Activated CD8-positive, alpha-beta memory T cell treated with anti-CD3 and anti-CD28 coated beads, Interleukin-2, amount 10 ng/mL, durations not matched to agents 7 days and 5 days (primary cell): ENCODE measurements around the gene TLE1. TPM values are rescaled to one million over a fixed set of nuclear protein-coding genes. Genes with fewer than 3 reads are reported as not detected.
"Not testable (repeated sequence)": the region's sequence is repeated elsewhere in the genome, so short reads cannot be mapped to it uniquely, and the experiment has no call there.

Source experiments
- ATAC-seq: fragments of 150-1000 bp; cut with Tn5 transposase; one replicate; pipeline ENCODE4 v1.10.0; 2021; ENCODE audit warnings: moderate library complexity
- CTCF ChIA-PET: fragments of 350-600 bp; sonication (Branson Sonifier 250); formaldehyde crosslinking; loops from one replicate; lab custom pipeline; 2021; ENCODE audit warnings: antibody characterized with exemption; lab: Charles Lee
- DNase-seq: peaks from one replicate; pipeline ENCODE4 v3.0.0-alpha.2; 2020
- H3K27ac Mint-ChIP-seq: one replicate; pipeline ENCODE4 v1.8.0; 2021; ENCODE audit warnings: mild to moderate bottlenecking, mixed read lengths
- H3K27me3 Mint-ChIP-seq: one replicate; pipeline ENCODE4 v1.8.0; 2021; ENCODE audit warnings: mixed read lengths
- H3K36me3 Mint-ChIP-seq: one replicate; pipeline ENCODE4 v1.8.0; 2021; ENCODE audit warnings: mild to moderate bottlenecking, mixed read lengths
- H3K4me1 Mint-ChIP-seq: one replicate; pipeline ENCODE4 v1.8.0; 2021; ENCODE audit warnings: mixed read lengths
- H3K4me3 Mint-ChIP-seq: one replicate; pipeline ENCODE4 v1.8.0; 2021; ENCODE audit warnings: mild to moderate bottlenecking, moderate library complexity, mixed read lengths
- H3K9me3 Mint-ChIP-seq: one replicate; pipeline ENCODE4 v1.8.0; 2022; ENCODE audit warnings: low read depth, mixed read lengths
- total RNA-seq, 2 experiments: library from RNA; stranded (reverse); gene quantifications; one replicate each; pipeline ENCODE4 v1.2.3, GENCODE V29; 2021

TLE1 gene
- total RNA-seq, 2 experiments from 2014 or later = 0.41 to 0.42 TPM

- Mint-ChIP-seq H3K9me3 (no peaks in the 10 kb centered on the region), H3K27me3 (peaks cover 18% of the 10 kb centered on the region), H3K36me3 (peaks cover 1% of the 10 kb centered on the region), H3K4me1 (peaks cover 4% of the 10 kb centered on the region), H3K4me3 (no peak overlapping the region), H3K27ac (no peak overlapping the region)
- CTCF ChIA-PET = no interaction called here
- ATAC-seq (no peak), DNase-seq (no peak)
Observed at GRCh38 chr9:81694541-81694940, 5.2 kb upstream of the TLE1 start.

DNA sequence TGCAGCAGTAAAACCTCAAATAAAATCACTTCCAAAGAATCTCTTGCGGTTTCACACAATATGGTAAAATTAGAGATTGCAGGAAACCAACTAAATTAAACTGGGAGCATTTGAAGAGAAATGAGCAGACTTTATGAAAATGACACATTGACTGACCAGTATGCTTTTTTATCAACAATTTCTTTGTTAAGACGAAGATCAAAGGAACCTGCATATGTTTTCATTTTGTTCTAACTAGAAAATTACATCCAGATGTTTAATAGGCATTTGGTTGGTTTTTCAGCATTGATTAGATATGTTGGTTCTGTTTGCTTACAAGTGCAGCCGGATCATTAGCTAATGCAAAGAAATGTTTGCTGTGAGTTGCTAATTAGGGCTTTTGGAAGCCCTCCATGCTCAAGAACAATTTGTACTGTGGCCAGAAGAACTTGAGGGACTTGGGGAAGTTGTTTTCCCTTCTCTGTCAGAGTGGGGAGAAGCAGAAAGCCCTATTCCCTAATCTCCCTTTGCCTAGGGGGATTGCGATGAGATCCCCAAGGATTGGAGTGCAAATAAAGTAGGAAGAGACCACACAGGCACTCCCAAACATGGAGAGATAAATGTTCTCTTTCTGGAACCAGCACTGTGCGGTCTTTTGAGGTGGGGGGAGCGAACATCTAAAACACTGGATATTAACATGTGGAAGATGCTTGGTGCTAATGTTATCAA, 4.5 kb upstream of the TLE1 start:
- no peaks in the 10 kb centered on the region for H3K9me3 Mint-ChIP-seq
- ATAC-seq = no peak
- peaks cover 20% of the 10 kb centered on the region for H3K27me3 Mint-ChIP-seq

DNA sequence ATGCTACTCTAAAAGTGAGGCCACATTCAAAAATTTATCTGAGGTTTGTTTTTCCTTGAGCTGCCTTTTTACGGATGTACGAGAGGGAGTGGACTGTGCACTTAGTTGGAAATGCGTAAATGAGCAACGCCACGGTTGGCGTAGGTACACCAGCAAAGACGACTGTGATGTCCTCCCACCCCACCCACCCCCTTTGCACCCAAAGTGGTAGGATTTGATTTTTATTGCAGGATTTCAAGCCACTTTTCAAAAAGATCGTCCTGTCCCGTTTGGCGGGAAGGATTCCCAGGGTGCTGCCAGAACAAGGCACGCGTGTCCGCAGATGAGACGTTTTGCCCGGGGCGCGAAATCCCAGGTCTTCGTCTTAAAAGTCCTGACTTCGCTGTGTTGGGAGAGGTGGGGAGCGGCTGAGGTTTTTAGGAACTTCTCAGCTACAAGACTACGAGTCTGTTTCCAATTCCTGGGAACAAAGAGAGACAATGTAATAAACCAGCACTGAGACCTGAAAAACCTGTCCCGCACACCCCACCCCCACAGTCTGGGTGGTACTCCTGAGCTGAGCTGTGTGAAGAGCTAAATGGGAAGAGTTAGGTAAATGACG, 1.0 kb upstream of the TLE1 start:
- H3K27ac Mint-ChIP-seq = peak overlapping the region; percentile 70
- no peaks in the 10 kb centered on the region for H3K9me3 Mint-ChIP-seq
- H3K27me3 Mint-ChIP-seq = peaks cover 20% of the 10 kb centered on the region
- CTCF ChIA-PET = no interaction called here
- peak overlapping the region; percentile 57 for H3K4me3 Mint-ChIP-seq
- no peak for DNase-seq
- H3K36me3 Mint-ChIP-seq = peaks cover 5% of the 10 kb centered on the region
- H3K4me1 Mint-ChIP-seq = peaks cover 8% of the 10 kb centered on the region
- no peak for ATAC-seq

More for the DNA sequence above, 4.5 kb upstream of the TLE1 start:
- DNase-seq = no peak
- Mint-ChIP-seq H3K4me1 (peaks cover 6% of the 10 kb centered on the region), H3K27ac (no peak overlapping the region), H3K36me3 (peaks cover 3% of the 10 kb centered on the region), H3K4me3 (no peak overlapping the region)
- CTCF ChIA-PET = no interaction called here

DNA sequence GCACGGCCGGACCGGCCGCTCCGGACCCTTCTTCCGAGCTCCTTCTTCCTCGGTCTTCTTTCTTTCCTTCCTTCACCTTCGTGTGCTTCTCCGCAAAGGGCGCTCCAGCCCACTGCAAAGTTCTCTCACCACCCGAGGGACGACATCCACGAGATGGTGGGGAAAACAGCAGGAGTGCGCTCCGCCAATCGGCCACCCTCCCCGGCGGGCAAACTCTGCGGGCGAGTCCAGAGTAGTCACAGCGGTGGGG, 329 bp downstream of the TLE1 start:
- CTCF ChIA-PET, H3K4me1 Mint-ChIP-seq, H3K9me3 Mint-ChIP-seq, H3K27ac Mint-ChIP-seq, H3K36me3 Mint-ChIP-seq, DNase-seq, ATAC-seq: not testable (repeated sequence)
- Mint-ChIP-seq H3K27me3 (peaks cover 20% of the 10 kb centered on the region), H3K4me3 (peak overlapping the region; percentile 58)

DNA sequence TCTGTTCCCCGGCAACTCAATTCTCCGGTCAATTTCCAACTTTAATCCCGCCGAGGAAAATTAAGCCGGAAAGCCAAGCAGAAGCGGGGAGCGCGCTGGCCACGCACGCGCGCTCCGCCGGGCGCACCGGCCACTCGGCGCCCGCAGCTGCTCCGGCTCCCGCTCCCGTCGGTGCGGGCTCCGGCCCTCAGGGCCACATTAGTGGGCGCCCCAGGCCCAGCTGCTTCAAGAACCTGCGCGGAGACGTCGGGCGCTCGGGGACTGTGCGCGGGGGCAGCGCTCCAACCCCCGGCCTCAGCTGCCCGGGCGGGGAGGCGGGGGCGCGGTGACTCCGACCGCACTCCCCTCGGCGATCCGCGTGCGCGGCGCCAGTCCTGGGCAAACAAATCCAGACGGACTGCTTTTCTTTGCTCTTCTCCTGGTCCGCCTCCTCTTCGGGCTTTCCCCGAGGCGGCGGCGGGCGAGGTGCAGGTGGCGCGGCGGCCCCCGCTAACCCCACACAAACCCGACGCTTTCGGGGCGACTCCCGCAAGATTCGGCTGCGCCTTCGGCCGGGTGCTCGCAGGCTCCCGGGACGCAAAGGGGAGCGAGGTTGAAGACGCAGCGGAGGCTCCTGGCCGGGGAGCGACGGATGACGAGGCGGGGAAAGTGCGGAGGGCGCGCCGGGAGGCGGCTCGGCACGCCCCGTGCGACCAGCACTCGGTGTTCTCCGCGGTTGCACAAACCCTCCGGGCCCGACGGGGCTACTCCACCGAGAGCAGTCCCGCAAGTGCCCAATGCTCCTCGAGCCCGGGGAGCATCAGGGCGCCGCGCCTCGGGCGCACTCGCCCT, 870 bp downstream of the TLE1 start:
- Mint-ChIP-seq H3K27me3 (peaks cover 20% of the 10 kb centered on the region), H3K4me3 (peak overlapping the region; percentile 58)
- ATAC-seq, H3K9me3 Mint-ChIP-seq, H3K36me3 Mint-ChIP-seq, H3K27ac Mint-ChIP-seq, H3K4me1 Mint-ChIP-seq, DNase-seq, CTCF ChIA-PET: not testable (repeated sequence)

- H3K27me3 Mint-ChIP-seq = peaks cover 20% of the 10 kb centered on the region
- peaks cover 5% of the 10 kb centered on the region for H3K36me3 Mint-ChIP-seq
- CTCF ChIA-PET = no interaction called here
- no peak for ATAC-seq
- H3K4me1 Mint-ChIP-seq = peaks cover 8% of the 10 kb centered on the region
- no peak for DNase-seq
- no peaks in the 10 kb centered on the region for H3K9me3 Mint-ChIP-seq
- H3K27ac Mint-ChIP-seq = peak overlapping the region; percentile 64
- no peak overlapping the region for H3K4me3 Mint-ChIP-seq
Observed at GRCh38 chr9:81687521-81688261, 1.7 kb downstream of the TLE1 start.

DNA sequence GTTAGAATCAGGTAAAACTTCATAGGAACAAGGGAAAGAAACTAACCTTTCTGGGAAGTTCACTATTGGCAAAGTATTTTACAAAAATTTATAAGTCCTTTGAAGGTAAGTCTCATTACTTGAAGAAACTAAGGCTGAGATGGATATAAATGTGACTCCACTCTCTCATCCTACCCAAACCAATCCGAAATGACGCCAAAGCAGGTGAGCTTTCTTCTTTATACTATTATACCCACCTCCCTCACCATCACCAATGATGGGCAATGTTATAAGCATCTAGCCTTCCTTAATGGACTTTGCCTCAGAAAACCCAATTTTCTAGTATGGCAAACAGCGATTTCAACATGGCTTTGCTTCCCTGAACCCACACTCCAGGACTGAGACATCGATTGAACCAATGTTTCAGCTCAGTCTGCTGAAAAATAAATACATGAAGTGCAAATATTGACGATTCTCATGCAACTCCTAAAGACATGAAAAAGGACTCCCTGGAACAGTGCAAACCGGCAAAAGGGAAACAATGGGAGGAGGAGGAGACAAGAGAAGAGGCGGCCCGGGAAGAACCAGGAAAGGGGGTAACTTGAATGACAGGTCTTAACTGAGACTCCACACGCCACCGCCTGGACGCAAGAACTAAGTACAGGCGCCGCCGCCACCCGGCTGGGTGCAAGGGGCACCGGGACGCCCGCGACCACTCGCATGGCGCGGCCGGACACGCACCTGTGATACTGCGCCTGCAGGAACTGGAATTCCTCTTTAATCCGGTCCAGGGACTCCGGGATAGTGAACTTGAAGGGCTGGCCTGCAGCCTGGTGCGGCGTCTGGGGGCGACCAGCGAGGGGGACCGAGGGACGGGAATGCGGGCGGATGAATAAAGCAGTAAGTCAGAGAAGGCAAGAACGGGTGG, 2.5 kb downstream of the TLE1 start:
- H3K27me3 Mint-ChIP-seq = peaks cover 21% of the 10 kb centered on the region
- H3K4me3 Mint-ChIP-seq = no peak overlapping the region
- peaks cover 8% of the 10 kb centered on the region for H3K4me1 Mint-ChIP-seq
- H3K27ac Mint-ChIP-seq = no peak overlapping the region
- ATAC-seq (no peak), DNase-seq (no peak)
- H3K36me3 Mint-ChIP-seq = peaks cover 5% of the 10 kb centered on the region
- no peaks in the 10 kb centered on the region for H3K9me3 Mint-ChIP-seq
- CTCF ChIA-PET = no interaction called here

DNA sequence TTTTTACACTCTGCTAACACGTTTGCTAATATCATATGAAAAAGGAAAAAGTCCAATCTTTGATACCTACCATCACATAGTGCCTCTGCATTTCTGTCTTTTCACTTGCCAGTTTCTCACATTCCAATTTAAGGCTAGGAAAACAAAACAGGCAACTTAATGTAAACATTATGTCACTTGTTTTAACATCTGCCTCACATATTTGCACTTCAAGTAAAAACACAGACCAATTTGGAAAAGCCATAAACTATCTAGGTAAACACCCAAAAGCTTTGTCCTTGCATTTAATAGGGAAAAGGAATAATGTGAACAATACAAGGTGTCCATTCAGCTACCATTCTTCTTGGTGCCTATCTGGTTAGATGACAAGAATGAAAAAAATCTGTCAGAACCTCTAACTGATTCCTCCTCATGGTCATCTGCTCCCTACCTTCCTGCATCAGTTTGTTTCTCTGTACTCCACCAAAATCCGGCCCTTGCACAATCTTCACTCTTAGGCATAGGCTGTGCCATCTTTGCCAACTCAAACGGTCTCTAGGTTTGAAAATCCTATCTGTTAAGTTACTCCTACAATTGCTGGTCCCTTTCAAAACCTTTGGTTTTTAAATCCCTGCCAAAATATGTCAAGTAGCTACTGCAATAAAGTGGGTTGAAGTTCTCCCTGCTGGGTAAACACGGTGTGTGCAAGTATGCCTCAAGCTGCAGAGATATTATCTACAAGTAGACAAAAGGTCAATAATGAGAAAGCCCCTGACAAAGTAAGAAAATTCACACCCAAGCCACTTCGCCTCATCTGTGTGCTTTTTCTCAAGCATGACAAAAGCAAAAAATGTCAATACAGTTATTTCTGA, 3.4 kb downstream of the TLE1 start:
- no peak for DNase-seq
- CTCF ChIA-PET = no interaction called here

DNA sequence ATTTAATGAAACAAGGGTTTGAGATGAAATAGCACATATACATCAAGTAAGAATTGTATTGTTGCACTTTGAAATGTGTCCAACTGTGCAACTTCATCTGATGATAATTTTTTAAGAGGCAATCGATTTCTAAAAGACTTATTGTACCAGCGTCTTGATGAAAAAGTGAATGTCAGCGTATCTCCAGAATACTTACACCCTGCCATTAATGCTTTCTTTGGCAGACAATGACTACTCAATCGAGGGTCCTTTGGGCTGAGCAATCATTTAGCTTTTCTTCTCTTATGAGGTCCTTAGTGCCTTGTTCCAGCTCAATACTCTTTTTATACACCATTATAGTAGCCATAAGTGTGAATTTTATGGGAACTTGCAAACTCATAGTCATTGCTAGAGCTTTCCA, 4.7 kb downstream of the TLE1 start:
- Mint-ChIP-seq H3K9me3 (peaks cover 2% of the 10 kb centered on the region), H3K4me3 (no peak overlapping the region), H3K27ac (no peak overlapping the region), H3K36me3 (peaks cover 3% of the 10 kb centered on the region), H3K27me3 (peaks cover 5% of the 10 kb centered on the region), H3K4me1 (peaks cover 4% of the 10 kb centered on the region)
- DNase-seq = no peak
- no peak for ATAC-seq
- CTCF ChIA-PET = no interaction called here

More for the DNA sequence above, 3.4 kb downstream of the TLE1 start:
- ATAC-seq = no peak
- Mint-ChIP-seq H3K36me3 (peaks cover 5% of the 10 kb centered on the region), H3K27me3 (peaks cover 17% of the 10 kb centered on the region), H3K9me3 (no peaks in the 10 kb centered on the region), H3K4me1 (peaks cover 8% of the 10 kb centered on the region), H3K4me3 (no peak overlapping the region), H3K27ac (no peak overlapping the region)

GRCh38 chr9:81683704-81684103, 5.6 kb downstream of the TLE1 start:
- Mint-ChIP-seq H3K4me3 (no peak overlapping the region), H3K9me3 (peaks cover 2% of the 10 kb centered on the region), H3K27ac (no peak overlapping the region), H3K4me1 (peaks cover 2% of the 10 kb centered on the region), H3K27me3 (peaks cover 2% of the 10 kb centered on the region), H3K36me3 (peaks cover 2% of the 10 kb centered on the region)
- ATAC-seq = no peak
- DNase-seq = no peak
- CTCF ChIA-PET = no interaction called here

DNA sequence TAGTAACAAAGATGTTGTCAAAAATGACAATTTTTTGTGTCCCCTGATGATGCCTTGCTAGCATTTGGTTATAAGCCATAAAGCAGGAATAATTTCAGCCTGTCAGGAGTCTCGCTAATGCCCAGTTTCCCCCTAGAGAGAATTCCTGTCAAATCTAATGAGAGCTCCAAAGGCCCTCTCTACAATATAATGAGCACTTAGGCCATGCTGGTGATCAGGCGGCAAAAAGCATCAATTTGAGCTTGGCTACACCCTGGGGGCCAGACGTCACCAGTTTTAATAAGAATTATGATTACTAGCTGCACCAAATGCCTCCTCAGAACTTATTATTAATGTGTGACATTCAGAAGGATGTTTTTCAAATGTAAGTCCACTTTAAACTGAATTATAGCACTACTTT, 6.1 kb downstream of the TLE1 start:
- peaks cover 2% of the 10 kb centered on the region for H3K9me3 Mint-ChIP-seq
- no peak for ATAC-seq
- no peak overlapping the region for H3K27ac Mint-ChIP-seq

GRCh38 chr9:81682797-81683196, 6.5 kb downstream of the TLE1 start:
- Mint-ChIP-seq H3K36me3 (peaks cover 2% of the 10 kb centered on the region), H3K27ac (no peak overlapping the region), H3K27me3 (peaks cover 2% of the 10 kb centered on the region), H3K4me1 (peaks cover 2% of the 10 kb centered on the region), H3K9me3 (peaks cover 2% of the 10 kb centered on the region), H3K4me3 (no peak overlapping the region)
- ATAC-seq (no peak), DNase-seq (no peak)
- CTCF ChIA-PET = no interaction called here

More for the DNA sequence above, 6.1 kb downstream of the TLE1 start:
- no peak for DNase-seq
- peaks cover 2% of the 10 kb centered on the region for H3K27me3 Mint-ChIP-seq
- CTCF ChIA-PET = no interaction called here
- H3K4me3 Mint-ChIP-seq = no peak overlapping the region
- peaks cover 2% of the 10 kb centered on the region for H3K4me1 Mint-ChIP-seq
- peaks cover 2% of the 10 kb centered on the region for H3K36me3 Mint-ChIP-seq
